ENCODE measurements around the gene ZMYM2. TPM values are rescaled to one million over a fixed set of nuclear protein-coding genes. Genes with fewer than 3 reads are reported as not detected.

Gene ZMYM2
- total and polyA plus RNA-seq, 2 donors (not counting 3 experiments of a cell fraction or from before 2014, with no cell fraction given): 14.7 to 75.3 TPM

GRCh38 chr13:20073775-20074174, 115.2 kb downstream of the ZMYM2 start:
- Histone ChIP-seq H4K20me1 (replicated peaks; ENCODE audit: control insufficient read depth, extremely low read depth, insufficient read depth, low read length) (no peaks in the 10 kb centered on the region), H3K79me2 (ENCODE audit: control insufficient read depth, insufficient read depth, low read length) (no peaks in the 10 kb centered on the region), H3K9me1 (replicated peaks; ENCODE audit: control insufficient read depth, extremely low read depth, insufficient read depth, low read length) (no peaks in the 10 kb centered on the region), H3K27ac (ENCODE audit: insufficient read depth, low read depth, low read length) (no peak overlapping the region), H2AFZ (ENCODE audit: low read depth, low read length) (no peak overlapping the region), H3K9me3 (replicated peaks; ENCODE audit: control insufficient read depth, insufficient read depth, low read length) (no peaks in the 10 kb centered on the region), H3K4me2 (ENCODE audit: insufficient read depth, low read length) (no peak overlapping the region), H3K9ac (replicated peaks; ENCODE audit: extremely low read depth, insufficient read depth, low read length) (no peak overlapping the region), H3K4me1 (ENCODE audit: control insufficient read depth, extremely low read depth, insufficient read depth, low read length) (no peaks in the 10 kb centered on the region), H3K27me3 (ENCODE audit: control insufficient read depth in 2 of 2, insufficient read depth in 2 of 2, low read length in 2 of 2) (no peaks in the 10 kb centered on the region), H3K36me3 (ENCODE audit: control insufficient read depth in 2 of 2, extremely low read depth in 1 of 2, insufficient read depth in 2 of 2, low read length in 2 of 2) (peaks cover 5 to 7% of the 10 kb centered on the region in 2 experiments), H3K4me3 (replicated peaks in 1 of 3; ENCODE audit: insufficient read depth in 1 of 3, low read depth in 1 of 3, low read length in 3 of 3) (no peak overlapping the region)
- ChIA-PET POLR2A (no interaction called here), CTCF (no interaction called here)
- TF ChIP-seq GATA2 (IDR thresholded peaks at IDR 0.05; ENCODE audit: insufficient read depth, insufficient read length, low read depth, low read length): no peak
- TF ChIP-seq MAX (IDR thresholded peaks at IDR 0.05; ENCODE audit: insufficient read depth, insufficient read length): no peak
- TF ChIP-seq JUN (IDR thresholded peaks at IDR 0.05; ENCODE audit: borderline replicate concordance, insufficient read depth, insufficient read length, low read depth): no peak
- no peak for TF ChIP-seq FOS (IDR thresholded peaks at IDR 0.05; ENCODE audit: borderline replicate concordance, insufficient read depth, low read length)
- no peak for TF ChIP-seq EZH2 (IDR thresholded peaks at IDR 0.05; ENCODE audit: borderline replicate concordance, low read depth, low read length, severe bottlenecking)
- TF ChIP-seq MYC (IDR thresholded peaks at IDR 0.05; ENCODE audit: low read depth, low read length): no peak
- TF ChIP-seq POLR2AphosphoS5 (IDR thresholded peaks at IDR 0.05; ENCODE audit: insufficient read depth, low read depth, low read length): no peak
- TF ChIP-seq POLR2A (IDR thresholded peaks at IDR 0.05; ENCODE audit: low read depth, low read length): no peak
- TF ChIP-seq CTCF (IDR thresholded peaks at IDR 0.05; ENCODE audit: extremely low read depth in 1 of 2, insufficient read depth in 1 of 2, low read depth in 1 of 2, low read length in 2 of 2): no peak
- BruUV-seq (replicated peaks): no TSS peak
- no peak for FAIRE-seq
- dilution Hi-C loops (cut with MboI; ENCODE audit: extremely low pct_ligation_motif_present, low sequenced_read_pairs) (no loop called here), intact Hi-C loops (cut with micrococcal nuclease) (no loop called here)
- no peak for DNase-seq (ENCODE audit: low read depth, low spot score)
